H1 (cell line): ENCODE measurements around the gene KLHL41. TPM values are rescaled to one million over a fixed set of nuclear protein-coding genes. Genes with fewer than 3 reads are reported as not detected.

Experiments
- CTCF ChIA-PET: fragments of 300-600 bp; sonication (Branson Sonifier 250); formaldehyde crosslinking; loops from one replicate; lab custom pipeline; 2021; ENCODE audit not compliant: partially characterized antibody; lab: Charles Lee
- POLR2A ChIA-PET: fragments of 300-600 bp; sonication (Branson Sonifier 250); formaldehyde crosslinking; loops from one replicate; lab custom pipeline; 2021; ENCODE audit warnings: inconsistent platforms; ENCODE audit not compliant: partially characterized antibody; lab: Charles Lee
- DNase-seq, 2 experiments: peaks; one replicate each; pipeline versions ENCODE4 v3.0.0 to v3.0.0-alpha.2; 2010 to 2022; ENCODE audit warnings: low spot score in 2 of 2, low read depth in 1 of 2, mixed read lengths in 1 of 2
- FAIRE-seq: peaks from 2 replicates; lab custom pipeline; 2011; peaks lifted over from hg19 to GRCh38; lab: Jason Lieb, UNC
- H2AFZ ChIP-seq: 2 replicates; pipeline ENCODE4 v1.8.1; 2012; ENCODE audit warnings: low read length, inconsistent platforms
- H2AK5ac ChIP-seq: 2 replicates; pipeline ENCODE4 v1.6.1; 2013; ENCODE audit warnings: low read depth, low read length
- H2BK120ac ChIP-seq: replicated peaks from 2 replicates; pipeline ENCODE3; 2013; ENCODE audit warnings: low read depth, low read length, inconsistent platforms
- H2BK12ac ChIP-seq: 2 replicates; pipeline ENCODE4 v1.6.1; 2013; ENCODE audit warnings: low read depth, low read length
- H2BK15ac ChIP-seq: 2 replicates; pipeline ENCODE4 v1.6.1; 2013; ENCODE audit warnings: low read length
- H2BK20ac ChIP-seq: 2 replicates; pipeline ENCODE4 v1.6.1; 2013; ENCODE audit warnings: low read length
- H2BK5ac ChIP-seq: 2 replicates; pipeline ENCODE4 v1.6.1; 2013; ENCODE audit warnings: low read depth, low read length
- H3K14ac ChIP-seq: 2 replicates; pipeline ENCODE4 v1.6.1; 2013; ENCODE audit warnings: inconsistent platforms; ENCODE audit not compliant: insufficient read length
- H3K18ac ChIP-seq: 2 replicates; pipeline ENCODE4 v1.6.1; 2013; ENCODE audit warnings: low read length; ENCODE audit errors: extremely low read depth
- H3K23ac ChIP-seq: 2 replicates; pipeline ENCODE4 v1.6.1; 2013; ENCODE audit warnings: inconsistent platforms; ENCODE audit not compliant: insufficient read length
- H3K23me2 ChIP-seq: 2 replicates; pipeline ENCODE4 v1.6.1; 2013; ENCODE audit warnings: low read depth, low read length
- H3K27ac ChIP-seq: 2 replicates; pipeline ENCODE4 v1.6.1; 2011; ENCODE audit warnings: low read depth, low read length, inconsistent platforms
- H3K27me3 ChIP-seq, 4 experiments: replicated peaks in 1 of 4; 1 replicate in 1 of 4; 2 replicates in 3 of 4; pipeline versions ENCODE4 v1.6.1 to v1.8.1; 2011 to 2013; ENCODE audit warnings: low read length in 3 of 4, mild to moderate bottlenecking in 3 of 4, inconsistent platforms in 2 of 4, mixed read lengths in 2 of 4, moderate library complexity in 1 of 4; ENCODE audit not compliant: control insufficient read depth in 3 of 4, insufficient read depth in 3 of 4; ENCODE audit errors: extremely low read depth in 1 of 4
- H3K36me3 ChIP-seq, 4 experiments: 2 replicates each; pipeline versions ENCODE4 v1.6.1 to v1.8.1; 2011 to 2013; ENCODE audit warnings: mild to moderate bottlenecking in 4 of 4, low read length in 3 of 4, moderate library complexity in 2 of 4, control low read depth in 1 of 4, inconsistent platforms in 1 of 4; ENCODE audit not compliant: insufficient read depth in 4 of 4, control insufficient read depth in 2 of 4
- H3K4ac ChIP-seq: replicated peaks from 2 replicates; pipeline ENCODE3; 2013; ENCODE audit warnings: low read length, low read depth, mixed read lengths, inconsistent platforms; ENCODE audit not compliant: insufficient read length
- H3K4me1 ChIP-seq, 4 experiments: replicated peaks in 1 of 4; 1 replicate in 1 of 4; 2 replicates in 3 of 4; pipeline versions ENCODE4 v1.6.1 to v1.8.1; 2011 to 2013; ENCODE audit warnings: low read length in 3 of 4, inconsistent platforms in 2 of 4, mixed read lengths in 1 of 4; ENCODE audit not compliant: insufficient read depth in 4 of 4, control insufficient read depth in 3 of 4
- H3K4me2 ChIP-seq, 2 experiments: 2 replicates each; pipeline versions ENCODE4 v1.6.1 to v1.8.1; 2011 to 2013; ENCODE audit warnings: low read depth in 2 of 2, low read length in 2 of 2, control low read depth in 1 of 2, inconsistent platforms in 1 of 2, mild to moderate bottlenecking in 1 of 2; ENCODE audit not compliant: insufficient read depth in 1 of 2
- H3K4me3 ChIP-seq, 4 experiments: fragments of 200-600, 300-600 bp in 1 of 4; sonication (generic), shearing (Covaris generic), sonication (Bioruptor Twin) in 1 of 4; 2 replicates each; pipeline versions ENCODE4 v1.5.1 to v1.8.1; 2011 to 2016; ENCODE audit warnings: low read length in 4 of 4, low read depth in 3 of 4, control low read depth in 2 of 4, inconsistent platforms in 2 of 4, mild to moderate bottlenecking in 2 of 4, mixed read lengths in 1 of 4, moderate library complexity in 1 of 4; ENCODE audit not compliant: insufficient read depth in 2 of 4; ENCODE audit errors: extremely low read depth in 1 of 4
- H3K56ac ChIP-seq: replicated peaks from 2 replicates; pipeline ENCODE3; 2013; ENCODE audit warnings: low read depth, mild to moderate bottlenecking, mixed read lengths, low read length, inconsistent platforms; ENCODE audit not compliant: insufficient read length
- H3K79me1 ChIP-seq: 2 replicates; pipeline ENCODE4 v1.6.1; 2013; ENCODE audit warnings: low read depth, low read length, control low read depth
- H3K79me2 ChIP-seq, 2 experiments: 2 replicates each; pipeline versions ENCODE4 v1.6.1 to v1.8.1; 2012 to 2013; ENCODE audit warnings: low read length in 2 of 2, mild to moderate bottlenecking in 2 of 2, inconsistent platforms in 1 of 2; ENCODE audit not compliant: insufficient read depth in 2 of 2, control insufficient read depth in 1 of 2
- H3K9ac ChIP-seq, 4 experiments: replicated peaks in 1 of 4; 1 replicate in 1 of 4; 2 replicates in 3 of 4; pipeline versions ENCODE4 v1.6.1 to v1.8.1; 2011 to 2013; ENCODE audit warnings: low read depth in 3 of 4, low read length in 3 of 4, control low read depth in 2 of 4, mild to moderate bottlenecking in 2 of 4, moderate library complexity in 2 of 4, inconsistent platforms in 1 of 4; ENCODE audit errors: extremely low read depth in 1 of 4
- H3K9me3 ChIP-seq, 2 experiments: 2 replicates each; pipeline versions ENCODE4 v1.6.1 to v1.8.1; 2012 to 2013; ENCODE audit warnings: mild to moderate bottlenecking in 2 of 2, moderate library complexity in 2 of 2, control low read depth in 1 of 2, inconsistent platforms in 1 of 2, low read depth in 1 of 2, low read length in 1 of 2, mixed read lengths in 1 of 2; ENCODE audit not compliant: insufficient read depth in 2 of 2
- H4K20me1 ChIP-seq, 2 experiments: replicated peaks in 1 of 2; 2 replicates each; pipeline versions ENCODE3 to v1.8.1; 2011 to 2013; ENCODE audit warnings: inconsistent platforms in 2 of 2, low read length in 2 of 2, mild to moderate bottlenecking in 1 of 2; ENCODE audit not compliant: insufficient read depth in 2 of 2, control insufficient read depth in 1 of 2
- H4K5ac ChIP-seq: 2 replicates; pipeline ENCODE4 v1.6.1; 2013; ENCODE audit warnings: low read length, low read depth, mixed read lengths, inconsistent platforms; ENCODE audit not compliant: insufficient read length
- H4K8ac ChIP-seq: 2 replicates; pipeline ENCODE4 v1.8.0; 2013; ENCODE audit warnings: mild to moderate bottlenecking, moderate library complexity, low read length, inconsistent platforms; ENCODE audit not compliant: insufficient read depth; ENCODE audit errors: extremely low read depth
- H4K91ac ChIP-seq: replicated peaks from 2 replicates; pipeline ENCODE3; 2013; ENCODE audit warnings: low read length, mixed read lengths, inconsistent platforms; ENCODE audit not compliant: insufficient read length
- MAFK ChIP-seq: IDR thresholded peaks from 2 replicates; pipeline ENCODE4 v1.6.1; 2012; ENCODE audit warnings: low read depth, mild to moderate bottlenecking, improper control_type of control experiment, low read length
- POLR2AphosphoS5 ChIP-seq: IDR thresholded peaks from 2 replicates; pipeline ENCODE4 v1.6.1; 2011; ENCODE audit warnings: low read depth, low read length
- POU5F1 ChIP-seq: IDR thresholded peaks from 2 replicates; pipeline ENCODE4 v1.6.1; 2011; ENCODE audit warnings: low read depth, mild to moderate bottlenecking, low read length, moderate library complexity
- SP4 ChIP-seq: IDR thresholded peaks from 2 replicates; pipeline ENCODE4 v1.6.1; 2012; ENCODE audit warnings: low read length, inconsistent platforms
- TEAD4 ChIP-seq: IDR thresholded peaks from 2 replicates; pipeline ENCODE4 v1.6.1; 2012; ENCODE audit warnings: low read depth, low read length, inconsistent platforms, mixed read lengths
- WGBS, 2 experiments: shearing (Covaris generic) in 1 of 2; methylation state at CpG; one replicate each; pipeline versions ENCODE4 v1.1.6 to v1.1.7; 2013 to 2015; ENCODE audit warnings: low lambda C conversion rate in 2 of 2, mixed read lengths in 2 of 2, inconsistent platforms in 1 of 2, low coverage in 1 of 2, missing lambda C conversion rate in 1 of 2; ENCODE audit not compliant: insufficient replicate concordance in 2 of 2, insufficient coverage in 1 of 2, insufficient read length in 1 of 2; ENCODE audit errors: extremely low coverage in 1 of 2, missing lambda C conversion rate in 1 of 2; 5-methylcytosine and 5-hydroxymethylcytosine counted together
- polyA plus RNA-seq, 7 experiments: library from polyadenylated mRNA; depleted of rRNA in 3 of 7; stranded (reverse) in 5 of 7; unstranded in 2 of 7; fragments of >200 nt in 5 of 7; fragments of 200-250 nt in 2 of 7; gene quantifications; 1 replicate in 5 of 7; 2 replicates in 1 of 7; 4 replicates in 1 of 7; pipeline versions ENCODE4 v1.2.1 to v1.2.3, GENCODE V29; 2011 to 2013; ENCODE audit warnings: missing spikeins in 2 of 7, mixed read lengths in 2 of 7
- total RNA-seq: library from RNA; stranded (reverse); fragmentation: NEBNext Ultra II Directional; extraction: Animal tissue kit (Norgen Biotek cat#: 25700); gene quantifications from 2 replicates; pipeline ENCODE4 v1.2.1, GENCODE V29; 2021

Gene KLHL41
- total and polyA plus RNA-seq, 2 of the 8 experiments (the other 6 are each of a cell fraction or from before 2014, with no cell fraction given): not detected

DNA sequence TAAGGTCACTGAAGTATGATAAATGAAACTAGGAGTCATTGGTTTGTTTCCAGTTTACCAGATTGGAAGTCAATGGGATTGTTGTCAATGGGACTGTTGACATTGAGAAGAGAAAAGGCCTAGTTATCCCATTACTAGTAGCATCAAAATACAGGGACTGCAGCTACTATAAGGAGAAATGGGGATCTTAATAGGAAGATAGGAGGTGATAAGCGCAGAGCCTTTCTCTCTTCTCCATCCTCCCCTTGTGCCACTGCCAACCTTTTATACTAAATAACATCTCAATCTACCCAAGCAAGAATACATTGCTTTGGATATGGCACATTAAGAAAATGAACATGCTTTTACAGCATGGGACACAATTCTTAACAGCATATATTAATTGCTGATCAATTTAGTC is 40.7 kb upstream of the KLHL41 start:
- Histone ChIP-seq H3K23ac (no peak overlapping the region), H4K20me1 (no peaks in the 10 kb centered on the region), H3K4me1 (no peaks in the 10 kb centered on the region), H3K56ac (no peak overlapping the region), H2AFZ (no peak overlapping the region), H3K18ac (no peak overlapping the region), H3K14ac (no peak overlapping the region), H4K8ac (no peak overlapping the region), H3K27me3 (no peaks in the 10 kb centered on the region), H3K4me3 (no peak overlapping the region), H3K9me3 (no peaks in the 10 kb centered on the region), H2BK120ac (no peak overlapping the region), H2BK5ac (no peak overlapping the region), H4K5ac (no peak overlapping the region), H3K79me1 (no peaks in the 10 kb centered on the region), H3K36me3 (no peaks in the 10 kb centered on the region), H2BK12ac (no peak overlapping the region), H2AK5ac (no peak overlapping the region), H3K23me2 (no peaks in the 10 kb centered on the region; the same call in 1 of the 2 replicates), H3K4me2 (no peak overlapping the region), H3K79me2 (no peaks in the 10 kb centered on the region), H3K9ac (no peak overlapping the region), H2BK20ac (no peak overlapping the region), H3K27ac (no peak overlapping the region), H4K91ac (no peak overlapping the region), H3K4ac (no peak overlapping the region), H2BK15ac (no peak overlapping the region)
- no peak for FAIRE-seq
- WGBS, 2 experiments: 94% methylated on average over 1 of the region's 1 CpG; no CpG with 5 or more reads in 1 of the 2 experiments
- ChIA-PET POLR2A (no interaction called here), CTCF (interaction anchor here (3.1 kb wide), 1 partner anchor 11 kb away, joined by 12 read pairs; the partner anchor contains the start of gene BBS5)
- DNase-seq: no peak
- TF ChIP-seq POU5F1: no peak
- TF ChIP-seq POLR2AphosphoS5: no peak
- no peak for TF ChIP-seq SP4
- TF ChIP-seq MAFK: no peak
- TF ChIP-seq TEAD4: no peak
